GM21723 (cell line): Measurements from ENCODE around the gene GANAB.

Source experiments
- ATAC-seq: cut with Tn5 transposase; IDR thresholded peaks from one replicate; pipeline ENCODE4 v1.9.1; 2021; ENCODE audit warnings: mild to moderate bottlenecking, moderate library complexity; ENCODE audit not compliant: unreplicated experiment

The GANAB gene

GRCh38 chr11:62577046-62577714 is 69.2 kb downstream of the GANAB start:
- ATAC-seq, result no peak

- no peak for ATAC-seq
Observed at GRCh38 chr11:62575837-62576236, 70.6 kb downstream of the GANAB start.

- ATAC-seq, result no peak
Observed at GRCh38 chr11:62575156-62575555, 71.3 kb downstream of the GANAB start.
